GM18870 (cell line): ENCODE data around the gene KCNB1.

Experiments used
- ATAC-seq: cut with Tn5 transposase; IDR thresholded peaks from one replicate; pipeline ENCODE4 v1.9.1; 2021; ENCODE audit warnings: moderate library complexity; ENCODE audit not compliant: unreplicated experiment

The KCNB1 gene

DNA sequence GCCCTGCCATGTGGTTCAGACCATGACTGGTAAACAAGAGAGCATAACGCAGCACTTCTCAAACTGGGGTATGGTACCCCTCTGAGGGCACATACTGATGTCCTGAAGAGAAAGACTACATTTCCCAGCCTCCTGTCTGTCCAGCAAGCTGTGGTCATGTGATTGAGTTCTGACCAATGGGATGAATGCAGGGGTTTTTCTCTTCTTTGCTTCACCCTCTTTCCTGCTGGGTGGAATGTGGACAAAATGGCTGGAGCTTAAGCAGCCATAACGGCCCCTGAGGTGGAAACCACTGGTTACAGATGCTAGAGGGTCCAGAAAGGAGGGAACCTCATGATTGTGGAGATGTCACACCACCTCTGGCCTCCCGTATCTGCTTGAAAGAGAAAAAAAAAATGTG is 19.4 kb upstream of the KCNB1 start:
- ATAC-seq = no peak

DNA sequence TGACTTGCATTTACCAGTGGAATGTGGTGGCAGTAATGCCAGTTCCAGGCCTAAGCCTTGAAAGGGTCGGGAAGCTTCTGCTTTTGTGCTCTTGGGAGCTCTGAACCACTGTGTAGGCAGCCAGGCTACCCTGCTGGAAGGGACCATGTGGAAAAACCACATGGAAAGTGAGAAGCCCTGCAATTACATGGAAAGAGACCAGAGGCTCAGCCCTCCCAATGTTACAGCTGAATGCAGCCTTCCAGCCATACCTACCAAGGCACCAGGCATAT is 14.9 kb upstream of the KCNB1 start:
- no peak for ATAC-seq

DNA sequence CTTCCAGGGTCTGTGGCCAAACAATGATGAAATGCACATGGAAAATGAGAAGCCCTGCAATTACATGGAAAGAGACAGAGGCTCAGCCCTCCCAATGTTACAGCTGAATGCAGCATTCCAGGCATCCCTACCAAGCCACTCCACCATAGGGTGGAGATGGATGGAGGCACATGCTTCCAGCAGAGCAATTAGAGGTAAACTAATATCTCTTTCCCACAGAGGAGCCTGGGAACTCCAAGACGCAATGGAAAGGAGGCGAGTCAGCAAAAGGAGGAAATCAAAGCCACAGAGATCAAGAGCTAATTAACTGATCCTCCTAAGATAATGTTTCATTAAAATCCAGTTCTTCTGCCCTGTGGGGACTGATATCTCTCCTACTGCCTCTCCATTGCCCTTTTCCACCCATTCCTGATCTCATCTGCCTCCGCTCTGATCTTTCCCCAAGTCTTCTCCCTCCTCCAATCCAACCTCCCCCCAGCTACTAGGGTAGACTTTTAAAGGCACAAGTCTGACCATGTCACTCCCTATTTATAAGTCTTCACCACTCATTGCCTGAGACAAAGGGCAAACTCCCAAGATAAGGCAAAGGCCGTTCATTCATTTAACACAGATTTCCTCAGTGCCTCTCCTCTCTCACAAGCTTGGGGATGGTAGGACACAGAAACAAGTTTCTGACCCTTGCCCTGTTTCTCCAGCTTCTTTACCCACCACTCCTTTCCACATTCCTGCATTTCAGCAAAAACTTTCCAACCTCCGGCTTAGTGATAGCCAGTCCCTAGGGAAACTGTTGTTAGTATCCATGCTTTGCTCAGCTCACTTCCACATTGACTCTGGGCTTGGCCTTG is 14.3 kb upstream of the KCNB1 start:
- ATAC-seq = no peak

DNA sequence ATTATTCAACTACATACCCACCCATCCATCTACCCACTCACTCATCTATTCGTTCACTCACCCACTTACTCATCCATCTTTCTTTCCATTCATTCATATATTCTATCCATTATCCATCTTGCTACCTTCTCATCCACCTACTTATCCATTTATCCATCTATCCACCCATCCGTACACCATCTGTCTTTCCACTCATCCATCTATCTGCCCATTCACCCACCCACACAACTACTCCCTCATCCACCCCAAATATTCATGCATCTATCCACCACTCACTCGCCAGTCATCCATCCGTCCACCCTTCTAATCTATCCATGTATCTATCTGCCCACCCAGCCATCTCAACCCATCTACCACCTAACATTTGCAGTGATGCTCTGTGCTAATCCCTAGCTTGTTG is 13.6 kb upstream of the KCNB1 start:
- no peak for ATAC-seq

DNA sequence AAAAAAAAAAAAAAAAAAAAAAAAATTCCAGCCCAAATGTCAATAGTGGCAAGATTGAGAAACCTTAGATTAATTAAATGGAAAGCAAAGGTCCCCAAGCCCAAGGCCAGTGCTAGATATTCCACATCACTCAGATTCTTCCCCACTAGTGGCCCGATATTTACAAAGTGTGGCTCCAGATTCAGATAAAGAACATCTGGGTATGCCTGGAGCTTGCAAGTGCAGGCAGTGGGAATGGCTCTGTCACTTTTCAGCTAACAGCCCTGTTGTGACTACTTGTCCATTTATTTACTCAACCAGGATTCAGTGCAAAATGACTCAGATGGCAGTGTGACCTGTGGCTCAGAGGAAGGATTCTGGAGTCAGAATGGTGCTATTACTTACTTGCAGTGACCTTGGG is 8.2 kb upstream of the KCNB1 start:
- ATAC-seq = no peak

DNA sequence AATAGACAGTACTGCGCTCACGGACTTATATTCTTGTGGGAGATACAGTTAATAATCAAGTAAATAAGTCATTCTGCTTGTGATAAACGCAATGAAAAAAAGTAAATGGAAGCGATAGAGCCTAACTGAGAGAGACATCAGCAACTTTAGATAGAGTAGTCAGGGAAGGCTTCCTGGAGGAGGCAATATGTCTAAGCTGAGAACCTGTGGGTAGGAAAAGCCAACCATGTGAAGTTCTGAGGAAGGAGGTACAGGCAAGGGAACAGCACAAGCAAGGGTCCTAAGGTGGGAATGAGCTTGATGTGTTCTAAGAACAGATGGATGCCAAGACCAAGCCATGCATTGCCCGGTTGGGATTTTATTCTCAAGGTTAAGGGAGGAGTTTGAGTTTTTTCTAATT is 7.2 kb upstream of the KCNB1 start:
- ATAC-seq = no peak

DNA sequence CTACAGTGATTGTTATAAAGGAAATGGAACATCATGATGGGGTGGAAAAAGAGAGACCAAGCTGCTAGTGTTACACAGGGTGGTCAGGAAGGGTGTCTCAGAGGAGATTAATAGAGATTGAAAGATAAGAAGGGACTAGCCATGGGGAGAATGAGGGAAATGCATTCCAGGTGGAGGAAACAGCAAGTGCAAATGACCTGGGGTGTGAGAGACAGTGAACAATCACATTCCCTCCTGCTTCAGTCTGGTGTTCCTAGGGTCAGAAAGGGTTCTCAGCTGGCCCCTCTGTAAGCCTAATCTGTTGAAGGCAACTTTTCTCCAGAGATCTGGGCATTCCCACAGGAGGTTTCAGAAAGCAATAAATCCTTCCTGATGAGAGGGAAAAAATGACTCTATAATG is 3.6 kb upstream of the KCNB1 start:
- no peak for ATAC-seq

DNA sequence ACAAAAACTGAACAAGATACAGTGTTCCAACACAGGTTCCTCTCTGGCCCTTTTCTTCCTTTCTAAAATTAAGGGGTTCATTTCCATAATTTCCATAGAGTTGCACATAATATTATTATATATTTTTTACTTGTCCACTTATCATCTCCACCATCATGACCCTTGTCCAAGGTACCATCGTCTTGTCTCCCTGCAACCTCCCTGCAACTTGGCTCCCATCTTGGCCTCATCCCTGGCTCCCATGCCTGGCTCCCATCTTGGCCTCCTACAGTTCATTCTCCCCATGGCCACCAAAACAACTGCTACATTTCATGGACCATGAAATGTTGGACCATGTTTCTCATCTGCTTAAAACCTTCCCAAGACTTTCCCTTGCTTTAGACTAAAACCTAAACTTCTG is 3.1 kb upstream of the KCNB1 start:
- no peak for ATAC-seq

DNA sequence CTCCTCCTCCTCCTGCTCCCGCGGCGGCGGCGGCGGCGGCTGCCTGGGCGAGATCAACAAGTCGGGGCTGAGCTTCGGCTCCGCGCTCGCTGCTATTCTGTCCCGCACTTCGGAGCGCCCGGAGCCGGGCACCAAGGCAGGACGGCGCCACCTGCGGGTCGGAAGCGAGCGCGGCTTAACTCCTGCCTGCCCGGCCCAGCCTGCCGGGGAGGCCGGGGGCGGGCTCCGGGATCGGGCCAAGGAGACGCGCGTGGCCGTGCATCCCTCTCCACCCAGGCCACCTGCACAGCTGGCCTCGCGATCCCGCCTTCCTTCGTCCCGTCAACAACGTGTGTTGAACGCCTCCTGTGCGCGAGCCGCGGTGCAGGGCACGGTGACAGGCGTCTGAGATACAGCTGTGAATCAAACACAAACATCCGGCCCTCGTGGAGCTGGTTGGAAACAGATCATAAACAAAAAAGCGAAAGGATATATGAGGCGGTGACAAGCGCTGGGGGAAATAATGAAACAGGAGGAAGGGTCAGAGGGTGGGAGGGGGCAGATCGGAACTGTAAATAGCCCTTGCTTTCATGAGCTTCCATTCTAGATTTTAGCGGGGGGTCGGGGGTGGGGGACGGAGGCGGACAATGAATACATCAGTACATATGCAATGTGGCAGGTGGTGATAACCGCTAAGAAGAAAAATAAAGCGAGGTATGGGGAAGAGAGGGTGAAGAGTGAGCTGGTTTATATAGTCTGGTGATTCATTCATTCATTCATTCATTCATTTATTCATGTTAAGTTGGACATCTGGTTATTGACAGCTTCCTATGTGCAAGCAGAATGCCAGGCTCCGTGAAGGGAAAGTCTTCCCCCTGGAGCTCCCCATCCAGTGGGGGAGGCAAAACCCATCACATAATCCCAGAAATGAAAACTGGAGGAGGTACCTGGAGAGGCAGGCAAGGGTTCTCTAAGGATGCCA is 2.0 kb upstream of the KCNB1 start:
- ATAC-seq = no peak

DNA sequence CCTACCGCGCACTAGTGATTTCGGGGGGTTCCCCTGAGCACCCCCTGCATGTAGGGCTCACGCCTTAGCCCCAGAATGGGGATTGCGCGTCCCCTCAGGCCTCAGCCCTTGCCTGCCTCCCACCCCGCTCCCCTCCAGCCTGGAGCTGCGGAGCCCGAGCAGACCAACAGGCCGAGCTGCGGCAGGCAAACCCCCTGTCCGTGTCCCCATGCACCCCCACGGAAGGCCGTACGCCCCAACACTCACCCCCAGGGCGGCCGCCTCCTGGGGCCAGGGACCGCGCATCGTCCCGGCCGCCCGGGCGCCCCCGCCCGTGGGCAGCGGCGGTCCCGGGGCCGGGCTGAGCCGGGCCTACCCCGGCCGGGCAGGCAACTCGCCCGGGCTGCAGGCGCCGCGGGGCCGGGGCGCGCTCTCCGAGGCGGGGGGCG is 1.2 kb upstream of the KCNB1 start:
- ATAC-seq = no peak

DNA sequence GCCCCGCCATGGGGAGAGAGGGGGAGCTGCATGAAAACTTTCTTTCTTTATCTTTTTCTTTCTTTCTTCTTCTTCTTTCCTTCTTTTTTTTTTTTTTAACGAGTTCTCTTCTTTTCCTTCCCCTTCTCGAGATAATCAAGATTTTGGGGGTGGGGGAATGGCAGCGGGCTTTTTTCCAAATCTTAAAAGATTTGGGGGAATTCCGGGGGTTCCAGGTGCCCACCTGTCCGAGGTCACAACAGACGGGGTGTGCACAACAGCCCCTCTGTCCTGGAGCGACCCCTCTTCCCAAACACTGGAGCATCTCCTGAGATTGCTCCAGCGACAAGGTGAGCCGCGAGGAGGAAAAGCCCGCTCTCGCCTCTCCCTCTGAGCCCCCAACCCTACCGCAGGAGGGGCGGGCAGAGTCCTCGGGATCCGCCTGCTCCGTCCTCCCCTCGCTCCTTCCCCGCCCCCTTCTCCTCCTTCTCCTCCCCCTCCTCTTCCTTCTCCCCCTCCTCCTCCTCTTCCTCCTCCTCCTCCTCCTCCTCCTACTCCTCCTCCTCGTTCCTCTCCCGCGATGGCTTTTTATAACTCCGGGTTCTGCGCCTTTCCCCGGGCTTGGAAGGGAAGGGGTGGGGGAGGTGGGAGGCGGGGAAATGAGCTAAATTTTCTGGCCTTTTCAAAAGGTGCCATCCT is 689 bp upstream of the KCNB1 start:
- no peak for ATAC-seq

DNA sequence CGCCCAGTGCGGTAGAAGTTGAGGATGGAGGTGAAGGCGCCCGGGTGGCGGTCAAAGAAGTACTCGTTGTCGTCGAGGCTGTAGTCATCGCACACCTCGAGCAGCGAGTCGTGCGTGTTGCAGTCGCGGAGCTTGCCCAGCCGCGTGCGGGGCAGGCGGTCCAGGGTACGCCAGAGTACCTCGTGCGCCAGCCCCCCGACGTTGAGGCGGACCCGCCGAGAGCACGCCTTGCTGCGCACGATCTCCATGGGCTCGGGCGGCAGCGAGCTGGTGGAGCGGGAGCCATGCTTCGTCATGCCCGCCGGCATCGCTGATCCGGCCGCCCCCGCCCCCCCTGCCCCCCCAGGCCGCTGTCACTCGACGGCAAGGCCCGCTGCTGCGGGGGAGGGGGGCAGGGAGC is 295 bp downstream of the KCNB1 start:
- no peak for ATAC-seq

DNA sequence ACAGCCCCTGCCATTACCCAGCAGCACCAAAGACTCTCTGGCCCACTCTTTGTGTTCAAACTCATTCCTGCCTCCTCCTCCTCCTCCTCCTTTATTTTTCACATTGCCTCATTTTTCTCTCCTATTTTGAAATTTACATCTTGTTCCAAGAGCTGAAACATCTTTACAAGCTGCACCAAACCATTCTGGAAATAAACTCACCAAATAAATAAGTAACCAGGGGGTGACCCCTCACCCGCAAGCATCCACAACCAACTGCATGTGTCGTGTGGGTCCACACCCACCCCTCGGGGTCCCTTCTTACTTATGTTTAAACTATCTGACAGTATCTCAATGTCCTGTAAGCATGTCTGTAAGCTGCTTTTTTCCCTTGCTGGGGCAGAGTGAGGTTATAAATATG is 1.4 kb downstream of the KCNB1 start:
- no peak for ATAC-seq

DNA sequence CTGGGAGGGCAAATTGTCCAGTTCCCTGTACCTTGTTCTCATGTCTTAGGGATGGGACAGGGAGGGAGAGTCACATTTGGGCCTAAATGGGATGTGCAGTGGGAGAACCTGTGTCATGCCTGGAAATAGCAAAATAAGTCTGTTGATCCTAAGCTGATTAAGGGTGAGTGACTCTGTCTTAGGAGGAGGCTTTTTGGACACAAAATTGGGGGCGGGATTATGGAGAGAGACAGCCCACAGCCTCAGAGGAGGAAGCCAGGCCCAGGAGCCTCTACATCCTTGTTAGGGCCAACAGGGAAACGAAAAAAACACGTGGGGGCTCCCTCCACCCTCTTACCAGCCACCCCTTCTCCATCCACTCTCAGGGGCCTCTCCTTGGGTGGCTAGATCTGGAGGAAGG is 2.2 kb downstream of the KCNB1 start:
- no peak for ATAC-seq

DNA sequence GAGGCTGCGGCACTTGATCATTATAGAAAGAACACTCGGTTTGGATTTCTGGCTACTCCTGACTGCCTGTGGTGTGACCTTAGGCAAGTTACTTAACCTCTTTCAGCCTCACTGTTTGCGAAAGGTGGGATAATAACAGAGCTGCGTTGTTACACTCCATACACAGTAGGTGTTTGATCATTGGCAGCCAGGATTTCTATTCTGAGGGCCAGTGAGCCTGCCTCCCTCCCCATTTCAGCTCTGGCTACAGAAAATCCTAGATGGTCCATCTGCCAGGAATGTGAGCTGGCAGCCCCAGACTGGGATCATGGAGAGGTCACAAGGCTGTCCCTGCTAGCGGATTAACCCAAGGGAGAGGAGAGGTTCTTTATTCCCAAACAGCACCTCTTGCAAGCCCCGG is 2.7 kb downstream of the KCNB1 start:
- no peak for ATAC-seq

DNA sequence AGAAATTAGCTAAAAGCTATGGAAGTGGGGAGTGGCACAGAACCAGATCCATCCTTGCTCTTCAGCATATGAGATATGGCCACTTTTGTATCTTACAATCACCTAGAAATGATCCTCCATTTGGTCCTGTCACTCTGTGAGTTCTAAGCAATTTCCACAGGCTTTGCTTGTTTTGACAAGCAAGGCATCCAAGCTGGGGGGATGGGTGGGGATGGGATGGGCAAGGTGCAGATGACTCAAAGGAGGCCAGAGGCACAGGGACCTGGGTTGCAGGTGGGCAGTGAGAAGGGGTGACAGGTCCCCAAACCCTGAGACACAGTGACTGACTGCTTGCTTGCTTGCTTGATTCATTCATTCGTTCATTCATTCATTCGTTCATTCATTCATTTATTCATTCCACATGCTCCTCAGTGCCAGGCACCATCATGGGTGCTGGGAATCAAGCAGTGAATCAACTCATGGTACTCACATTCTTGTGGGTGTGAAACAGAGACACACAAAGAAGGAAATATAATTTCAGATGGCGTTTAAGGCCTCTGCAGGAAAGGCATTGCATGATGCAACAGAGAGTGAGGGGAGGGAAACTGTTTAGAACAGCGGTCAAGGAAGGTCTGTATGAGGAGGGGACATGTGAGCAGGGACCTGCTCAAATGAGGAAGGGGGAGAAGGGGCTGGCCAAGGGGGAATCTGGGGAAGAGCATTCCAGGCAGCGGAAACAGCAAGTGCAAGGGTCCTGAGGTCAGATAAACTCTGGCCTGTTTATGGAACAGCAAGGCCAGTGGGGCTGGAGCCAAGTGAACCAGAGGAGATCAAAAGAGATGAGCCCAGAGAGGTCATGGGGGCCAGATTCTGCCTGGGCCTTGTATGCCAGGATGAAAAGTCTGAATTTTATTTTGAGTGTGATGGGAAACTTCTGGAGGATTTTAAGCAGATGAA is 3.4 kb downstream of the KCNB1 start:
- ATAC-seq = no peak

DNA sequence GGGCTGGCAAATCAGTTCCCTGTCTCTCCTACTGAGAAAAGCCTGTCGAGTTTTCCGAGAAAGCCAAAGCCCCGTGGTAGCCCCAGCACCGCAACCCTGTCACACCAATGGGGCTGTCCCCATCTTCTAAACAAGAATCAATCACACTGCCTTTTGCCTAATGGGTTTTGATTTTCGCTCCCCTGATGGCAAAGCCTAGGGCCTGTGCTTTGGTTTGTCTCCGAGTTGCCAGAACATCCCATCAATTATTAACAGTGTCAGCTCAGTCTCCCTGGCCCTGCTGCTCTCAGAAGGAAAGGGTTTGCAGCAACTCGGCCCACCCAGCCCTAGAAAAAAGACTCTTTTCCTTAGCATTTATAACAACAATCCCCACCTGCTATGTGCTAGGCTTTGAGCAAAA is 4.2 kb downstream of the KCNB1 start:
- ATAC-seq = no peak

DNA sequence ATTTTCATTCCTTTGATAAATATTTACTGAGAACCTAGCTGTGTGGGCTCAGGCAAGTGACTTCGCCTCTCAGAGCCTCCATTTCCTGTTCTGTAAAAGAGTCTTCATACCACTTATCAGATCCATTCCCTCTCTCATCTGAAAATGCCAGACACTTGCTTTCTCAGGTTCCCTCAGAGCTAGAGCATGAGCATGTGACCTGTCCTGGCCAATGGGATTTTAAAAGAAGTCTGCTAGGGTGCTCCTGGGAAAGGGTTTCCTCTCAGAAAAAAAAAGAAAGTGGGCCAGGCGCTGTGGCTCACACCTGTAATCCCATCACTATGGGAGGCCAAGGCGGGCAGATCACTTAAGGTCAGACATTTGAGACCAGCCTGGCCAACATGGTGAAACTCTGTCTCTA is 5.3 kb downstream of the KCNB1 start:
- ATAC-seq = no peak

DNA sequence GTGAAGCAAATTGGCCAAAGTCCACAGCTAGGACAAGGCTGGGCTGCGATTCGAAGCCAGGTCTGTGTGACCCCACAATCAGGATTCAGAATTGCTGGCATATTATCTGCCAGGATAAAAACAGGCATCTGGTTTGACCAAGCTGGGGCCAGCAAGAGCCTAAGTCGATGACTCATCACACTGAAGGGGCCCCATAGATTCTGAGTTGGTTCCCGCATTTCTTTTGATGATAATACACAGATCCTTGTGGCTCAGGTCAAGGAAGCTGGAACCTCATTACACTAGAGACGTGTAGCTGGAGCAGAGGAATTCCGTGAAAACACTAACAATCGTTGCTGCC is 6.5 kb downstream of the KCNB1 start:
- no peak for ATAC-seq

DNA sequence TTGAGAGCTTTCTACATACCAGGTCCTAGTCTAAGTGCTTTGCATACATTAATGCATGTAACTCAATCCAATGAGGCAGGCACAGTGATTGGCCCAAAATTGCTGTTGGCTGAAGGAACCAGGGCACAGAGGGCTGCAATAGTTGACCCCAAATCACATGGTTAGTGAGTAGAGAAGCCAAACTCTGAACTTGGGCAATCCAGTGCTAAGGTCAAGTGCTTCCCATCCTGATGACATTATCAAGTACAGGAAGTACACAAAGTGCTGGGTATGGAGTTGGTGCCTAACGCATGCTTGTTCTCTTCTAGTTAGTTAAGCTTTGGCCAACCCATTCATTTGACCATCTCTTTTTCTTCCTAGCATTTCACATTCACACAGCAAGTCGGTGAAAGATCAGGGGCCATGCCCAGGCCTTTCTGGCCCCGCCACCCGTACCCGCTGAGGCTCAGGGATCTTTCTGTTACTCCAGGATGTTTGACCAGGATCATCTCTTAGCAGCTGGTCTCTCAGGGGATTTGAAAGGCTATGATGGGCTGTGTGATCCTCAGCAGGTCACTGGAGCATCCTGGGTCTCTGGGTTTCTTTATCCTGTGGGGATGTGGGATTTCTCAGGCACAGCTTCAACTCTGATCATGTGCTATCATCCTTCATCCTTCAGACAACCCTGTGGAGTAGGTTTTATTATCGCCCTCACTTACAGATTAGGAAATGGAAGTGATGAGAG is 7.0 kb downstream of the KCNB1 start:
- ATAC-seq = no peak
